WI38 (cell line): ENCODE data around the gene POLR2H.
A peak's percentile ranks its signal among the peaks of the same experiment; 100 is the strongest.

Experiments
- H3K4me3 ChIP-seq: 2 replicates; pipeline ENCODE4 v1.5.1; 2011; ENCODE audit warnings: low read depth, mild to moderate bottlenecking, control low read depth, low read length
- CTCF ChIP-seq: IDR thresholded peaks from 2 replicates; pipeline ENCODE4 v1.5.1; 2012; ENCODE audit warnings: low read depth, mild to moderate bottlenecking, control low read depth, low read length

Gene POLR2H

GRCh38 chr3:184417619-184418327 lies 56.3 kb downstream of the POLR2H start:
- no peak overlapping the region for H3K4me3 ChIP-seq
- peak; percentile 94 for TF ChIP-seq CTCF
